Nephron (organoid): ENCODE results near the gene E2F3.
"Not testable (repeated sequence)": the region's sequence is repeated elsewhere in the genome, so short reads cannot be mapped to it uniquely, and the experiment has no call there.

Experiments used
- H3K27ac Mint-ChIP-seq, 3 experiments: 2 replicates each; pipeline ENCODE4 v1.8.0; 2020; ENCODE audit warnings: mixed read lengths in 3 of 3, mild to moderate bottlenecking in 2 of 3, moderate library complexity in 1 of 3
- H3K27me3 Mint-ChIP-seq: 2 replicates; pipeline ENCODE4 v1.8.0; 2021; ENCODE audit warnings: low read depth, mild to moderate bottlenecking, moderate library complexity, mixed read lengths
- H3K36me3 Mint-ChIP-seq: 2 replicates; pipeline ENCODE4 v1.8.0; 2020; ENCODE audit warnings: low read depth, mixed read lengths
- H3K4me1 Mint-ChIP-seq: 2 replicates; pipeline ENCODE4 v1.8.0; 2020; ENCODE audit warnings: mixed read lengths
- H3K4me3 Mint-ChIP-seq, 3 experiments: 2 replicates each; pipeline ENCODE4 v1.8.0; 2020; ENCODE audit warnings: mild to moderate bottlenecking in 3 of 3, mixed read lengths in 3 of 3, moderate library complexity in 2 of 3
- H3K9me3 Mint-ChIP-seq: 2 replicates; pipeline ENCODE4 v1.8.0; 2020; ENCODE audit warnings: mixed read lengths
- CTCF ChIP-seq, 3 experiments: fragments of 200-600 bp; sonication (generic); IDR thresholded peaks; one replicate each; pipeline ENCODE4 v1.5.0; 2021; ENCODE audit warnings: antibody characterized with exemption in 3 of 3; ENCODE audit not compliant: unreplicated experiment in 3 of 3

E2F3 gene

DNA sequence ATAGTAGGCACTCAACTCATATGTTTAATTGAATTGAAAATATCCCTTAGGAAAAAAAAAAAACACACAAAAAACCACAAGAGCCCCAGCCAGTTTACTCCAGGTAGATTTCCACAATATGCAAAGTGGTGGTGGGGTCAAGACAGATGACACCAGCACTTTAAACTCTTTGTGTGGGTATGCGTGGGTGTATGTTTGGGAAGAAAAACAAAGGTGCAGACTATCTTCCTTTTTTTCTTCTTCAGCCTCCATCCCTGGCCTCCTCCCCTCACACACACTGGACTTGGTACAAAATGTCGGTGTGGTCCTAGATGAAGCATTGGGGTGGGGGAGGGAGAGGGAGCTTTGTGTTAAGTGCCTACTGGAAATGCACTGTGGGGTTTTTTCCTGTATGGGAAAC, 90.4 kb downstream of the E2F3 start:
- Mint-ChIP-seq H3K4me1 (no peaks in the 10 kb centered on the region), H3K27ac (no peak overlapping the region), H3K4me3 (no peak overlapping the region), H3K36me3 (peaks cover 45% of the 10 kb centered on the region), H3K9me3 (no peaks in the 10 kb centered on the region), H3K27me3 (no peaks in the 10 kb centered on the region)
- no peak for TF ChIP-seq CTCF (IDR thresholded peaks at IDR 0.05; ENCODE audit: unreplicated experiment in 3 of 3)

- H3K9me3 Mint-ChIP-seq, result peaks cover 7% of the 10 kb centered on the region
- peaks cover 9% of the 10 kb centered on the region for H3K4me1 Mint-ChIP-seq
- H3K27me3 Mint-ChIP-seq, result no peaks in the 10 kb centered on the region
- H3K36me3 Mint-ChIP-seq, result peaks cover 4% of the 10 kb centered on the region
- no peak overlapping the region for H3K27ac Mint-ChIP-seq
- no peak overlapping the region for H3K4me3 Mint-ChIP-seq
- no peak for TF ChIP-seq CTCF (IDR thresholded peaks at IDR 0.05; ENCODE audit: unreplicated experiment in 3 of 3)
These were observed 95.7 kb downstream of the E2F3 start for GRCh38 chr6:20497216-20498040.

- Mint-ChIP-seq H3K36me3 (peaks cover 3% of the 10 kb centered on the region), H3K27ac (no peak overlapping the region), H3K4me1 (peaks cover 9% of the 10 kb centered on the region), H3K4me3 (no peak overlapping the region), H3K27me3 (no peaks in the 10 kb centered on the region), H3K9me3 (peaks cover 12% of the 10 kb centered on the region)
- no peak for TF ChIP-seq CTCF (IDR thresholded peaks at IDR 0.05; ENCODE audit: unreplicated experiment in 3 of 3)
These were observed 96.3 kb downstream of the E2F3 start for GRCh38 chr6:20498041-20498385.

DNA sequence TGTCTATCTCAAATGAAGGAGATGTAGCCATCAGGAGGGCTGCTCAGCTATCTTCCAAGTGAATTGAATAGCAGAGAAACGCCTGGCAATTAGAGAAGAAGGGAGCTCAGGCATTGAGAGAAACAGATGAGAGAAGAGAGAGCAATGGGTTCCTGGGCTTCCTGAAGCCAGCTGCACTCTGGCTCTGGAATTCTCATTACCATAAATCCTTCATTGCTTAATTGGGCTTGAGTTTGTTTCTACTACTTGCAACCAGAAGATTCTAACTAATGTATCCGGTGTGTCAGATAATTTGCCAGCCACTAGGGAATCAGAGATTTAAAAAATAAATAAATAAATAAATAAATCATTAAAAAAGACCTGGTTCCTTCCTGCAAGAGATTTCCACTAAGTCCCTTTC, 107.5 kb downstream of the E2F3 start:
- Mint-ChIP-seq H3K27me3 (peaks cover 5% of the 10 kb centered on the region), H3K4me1 (peaks cover 5% of the 10 kb centered on the region), H3K36me3 (no peaks in the 10 kb centered on the region), H3K27ac (no peak overlapping the region), H3K9me3 (no peaks in the 10 kb centered on the region), H3K4me3 (no peak overlapping the region)
- no peak for TF ChIP-seq CTCF (IDR thresholded peaks at IDR 0.05; ENCODE audit: unreplicated experiment in 3 of 3)

DNA sequence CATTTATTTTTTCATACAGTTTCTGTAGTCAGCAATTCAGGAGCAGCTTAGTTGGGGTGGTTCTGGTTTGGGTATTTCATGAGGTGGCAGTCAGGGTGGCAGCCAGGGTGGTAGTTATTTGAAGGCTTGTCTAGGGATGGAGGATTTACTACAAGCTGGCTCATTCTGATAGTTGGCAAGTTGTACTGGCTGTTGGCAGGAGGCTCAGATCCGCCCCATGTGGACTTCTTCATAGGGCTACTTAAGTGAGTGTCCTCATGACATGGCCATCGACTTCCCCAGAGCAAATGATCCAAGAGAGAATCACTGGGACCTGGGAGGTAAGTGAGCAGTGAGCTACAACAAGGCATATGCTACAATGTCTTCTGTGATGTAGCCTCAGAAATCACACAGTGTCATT, 110.2 kb downstream of the E2F3 start:
- H3K4me1 Mint-ChIP-seq, result peaks cover 5% of the 10 kb centered on the region
- no peak overlapping the region for H3K27ac Mint-ChIP-seq
- no peak for TF ChIP-seq CTCF (IDR thresholded peaks at IDR 0.05; ENCODE audit: unreplicated experiment in 3 of 3)
- no peaks in the 10 kb centered on the region for H3K9me3 Mint-ChIP-seq
- H3K27me3 Mint-ChIP-seq, result peaks cover 5% of the 10 kb centered on the region
- no peaks in the 10 kb centered on the region for H3K36me3 Mint-ChIP-seq
- H3K4me3 Mint-ChIP-seq, result no peak overlapping the region

GRCh38 chr6:20525208-20525607, 123.5 kb downstream of the E2F3 start:
- not testable (repeated sequence) for H3K4me1 Mint-ChIP-seq, H3K27me3 Mint-ChIP-seq, H3K4me3 Mint-ChIP-seq, H3K9me3 Mint-ChIP-seq, H3K36me3 Mint-ChIP-seq, H3K27ac Mint-ChIP-seq
